HG03025 (cell line): ENCODE data around the gene TECPR2.

Source experiments
- ATAC-seq: cut with Tn5 transposase; IDR thresholded peaks from one replicate; pipeline ENCODE4 v1.9.1; 2021; ENCODE audit warnings: mild to moderate bottlenecking, moderate library complexity; ENCODE audit not compliant: unreplicated experiment, low FRiP score

TECPR2 gene

DNA sequence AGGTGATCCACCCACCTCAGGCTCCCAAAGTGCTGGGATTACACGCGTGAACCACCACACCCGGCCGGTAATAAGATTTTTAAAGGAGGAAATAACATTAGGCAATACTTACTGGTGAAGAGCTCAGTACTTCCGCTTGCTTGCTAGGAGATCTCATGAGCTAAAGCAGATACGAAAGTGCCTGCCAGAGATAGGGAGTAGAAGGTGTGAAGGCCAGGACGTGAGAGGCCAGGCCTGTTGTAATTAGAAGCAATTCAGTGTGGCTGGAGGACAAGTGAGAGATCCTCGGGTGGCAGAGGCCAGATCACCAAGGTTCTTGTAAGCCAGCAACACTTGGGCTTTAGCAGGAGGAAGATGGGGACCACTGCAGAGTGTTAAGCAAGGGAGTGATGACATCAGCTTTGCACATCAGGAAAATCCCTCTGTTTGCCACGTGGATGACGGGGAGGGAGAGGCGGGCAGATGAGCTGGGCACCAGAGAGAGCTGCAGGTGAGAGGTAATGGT is 7.6 kb downstream of the TECPR2 start:
- no peak for ATAC-seq

DNA sequence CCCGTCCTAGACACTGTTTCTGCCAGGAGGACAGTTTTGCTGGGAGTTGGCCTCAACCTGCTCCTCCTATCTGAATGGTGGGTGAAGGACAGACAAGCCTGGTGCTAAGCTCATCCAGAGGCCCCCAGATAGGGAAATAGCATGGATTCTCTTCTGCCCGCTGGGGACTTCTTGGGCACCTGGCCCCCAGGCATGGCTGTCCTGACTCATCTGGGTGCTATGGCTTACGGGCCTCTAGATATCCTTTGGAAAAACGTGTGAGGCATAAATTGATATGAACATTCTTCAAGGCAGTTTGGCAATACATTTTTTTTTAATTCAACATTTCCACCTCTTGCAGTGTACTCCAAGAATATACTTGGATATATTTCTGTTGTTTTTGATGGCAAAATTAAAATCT is 8.6 kb downstream of the TECPR2 start:
- no peak for ATAC-seq

DNA sequence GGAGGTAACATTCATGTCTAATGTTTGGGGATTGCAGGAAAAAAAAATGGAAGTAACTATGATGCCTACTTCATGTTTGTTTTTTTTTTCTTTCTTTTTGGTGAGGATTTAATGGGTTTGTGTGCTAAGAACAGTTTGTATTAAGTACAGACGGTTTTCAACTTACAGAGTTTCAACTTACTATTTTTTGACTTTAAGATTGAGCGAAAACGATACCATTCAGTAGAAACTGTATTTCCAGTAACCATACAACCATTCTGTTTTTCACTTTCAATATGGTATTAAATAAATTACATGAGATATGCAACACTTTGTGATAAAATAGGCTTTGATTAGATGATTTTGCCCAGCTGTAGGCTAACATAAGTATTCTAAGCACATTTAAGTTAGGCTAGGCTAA is 10.4 kb downstream of the TECPR2 start:
- ATAC-seq: no peak

DNA sequence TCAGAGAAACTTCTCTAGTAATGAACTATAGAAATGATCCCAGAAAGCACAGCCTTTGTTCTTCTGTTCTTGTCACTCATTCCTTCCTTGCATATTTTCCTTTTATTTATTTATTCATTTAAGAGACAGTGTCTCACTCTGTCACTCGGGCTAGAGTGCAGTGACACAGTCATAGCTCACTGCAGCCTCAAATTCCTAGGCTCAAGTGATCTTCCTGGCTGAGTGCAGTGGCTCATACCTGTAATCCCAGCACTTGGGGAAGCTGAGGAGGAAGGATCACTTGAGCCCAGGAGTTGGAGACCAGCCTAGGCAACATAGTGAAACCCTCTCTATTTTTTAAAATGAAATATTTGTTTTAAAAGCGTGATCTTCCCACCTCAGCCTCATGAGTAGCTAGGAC is 11.5 kb downstream of the TECPR2 start:
- ATAC-seq: no peak

DNA sequence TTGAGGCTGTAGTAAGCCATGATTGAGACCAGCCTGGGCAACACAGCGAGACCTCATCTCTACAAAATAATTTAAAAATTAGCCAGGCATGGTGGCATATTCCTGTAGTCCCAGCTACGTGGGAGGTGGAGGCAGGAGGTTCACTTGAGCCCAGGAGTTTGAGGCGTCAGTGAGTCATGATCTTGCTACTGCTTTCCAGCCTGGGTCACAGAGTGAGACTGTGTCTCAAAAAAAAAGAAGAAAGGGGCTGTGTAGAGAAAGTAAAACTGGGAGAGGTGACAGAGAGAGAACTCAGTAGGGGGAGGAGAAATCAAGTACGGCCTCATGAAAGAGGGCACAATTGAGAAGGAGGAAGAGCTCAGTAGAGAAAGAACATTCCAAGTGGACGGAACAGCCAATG is 12.4 kb downstream of the TECPR2 start:
- no peak for ATAC-seq

DNA sequence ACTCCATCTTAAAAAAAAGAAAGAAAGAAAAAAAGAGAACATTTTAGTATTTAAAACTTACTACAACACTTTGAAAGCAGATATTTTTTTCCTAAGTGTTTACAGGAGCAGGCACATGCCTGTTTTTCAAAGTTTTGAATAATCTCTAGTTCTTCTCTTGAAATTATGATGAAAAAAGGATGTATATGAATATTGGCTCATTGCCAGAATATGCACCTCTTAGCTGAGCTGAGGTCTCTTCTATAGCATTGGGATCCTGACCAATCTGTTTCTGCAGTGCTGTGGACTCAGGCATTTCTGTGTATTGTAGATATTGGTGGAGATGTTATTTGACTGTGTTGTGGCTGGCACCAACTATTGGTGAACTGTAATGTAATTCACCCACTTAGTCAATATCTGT is 15.0 kb downstream of the TECPR2 start:
- no peak for ATAC-seq

DNA sequence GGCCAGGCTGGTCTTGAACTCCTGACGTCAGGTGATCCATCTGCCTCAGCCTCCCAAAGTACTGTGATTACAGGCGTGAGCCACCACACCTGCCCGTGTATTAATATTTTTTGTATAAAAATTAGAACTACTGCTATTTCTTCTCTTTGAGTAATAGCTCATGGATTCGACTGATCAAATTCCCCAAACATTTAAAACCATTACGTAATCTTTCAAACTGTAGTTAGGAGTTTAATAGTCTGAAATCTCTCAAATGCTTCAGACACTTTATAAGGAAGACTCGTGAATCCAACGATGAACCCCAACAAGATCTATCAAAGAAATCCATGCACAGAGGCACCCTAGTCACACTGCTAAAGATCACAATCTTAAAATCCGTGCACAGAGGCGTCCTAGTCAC is 16.1 kb downstream of the TECPR2 start:
- ATAC-seq: no peak

DNA sequence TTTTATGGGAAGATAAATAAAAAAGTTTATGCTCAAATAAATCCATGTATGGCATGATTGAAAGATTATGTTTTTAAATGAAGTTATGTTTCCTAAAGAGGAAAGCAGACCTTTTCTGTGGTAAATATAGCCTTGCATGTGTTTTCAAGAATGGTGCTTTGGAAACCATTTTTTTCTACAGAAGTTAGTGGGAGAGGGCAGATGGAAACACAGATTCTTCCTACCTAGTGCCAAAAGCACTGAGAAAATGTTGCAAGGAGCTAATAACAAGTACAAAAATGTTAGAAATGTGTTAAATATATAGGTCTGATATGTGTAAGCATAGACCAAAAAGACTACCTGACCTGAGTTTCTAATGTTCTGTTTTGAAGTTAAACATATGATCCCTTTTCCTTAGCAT is 24.3 kb downstream of the TECPR2 start:
- ATAC-seq: no peak

DNA sequence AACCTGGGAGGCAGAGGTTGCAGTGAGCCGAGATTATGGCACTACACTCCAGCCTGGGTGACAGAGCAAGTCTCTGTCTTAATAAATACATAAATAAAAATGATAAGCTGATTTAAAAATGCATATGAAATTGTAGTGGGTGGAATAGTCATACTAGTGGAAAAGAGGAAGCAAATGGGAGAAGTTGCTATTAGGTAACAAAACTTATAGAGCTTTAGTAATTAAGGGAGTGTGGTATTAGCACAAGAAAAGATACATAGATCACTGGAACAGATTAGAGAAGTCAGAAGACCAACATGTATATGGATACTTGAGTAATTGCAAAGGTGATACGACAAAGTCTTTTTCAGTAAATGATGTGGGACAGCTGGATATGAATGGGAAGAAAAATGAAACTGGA is 26.5 kb downstream of the TECPR2 start:
- no peak for ATAC-seq

DNA sequence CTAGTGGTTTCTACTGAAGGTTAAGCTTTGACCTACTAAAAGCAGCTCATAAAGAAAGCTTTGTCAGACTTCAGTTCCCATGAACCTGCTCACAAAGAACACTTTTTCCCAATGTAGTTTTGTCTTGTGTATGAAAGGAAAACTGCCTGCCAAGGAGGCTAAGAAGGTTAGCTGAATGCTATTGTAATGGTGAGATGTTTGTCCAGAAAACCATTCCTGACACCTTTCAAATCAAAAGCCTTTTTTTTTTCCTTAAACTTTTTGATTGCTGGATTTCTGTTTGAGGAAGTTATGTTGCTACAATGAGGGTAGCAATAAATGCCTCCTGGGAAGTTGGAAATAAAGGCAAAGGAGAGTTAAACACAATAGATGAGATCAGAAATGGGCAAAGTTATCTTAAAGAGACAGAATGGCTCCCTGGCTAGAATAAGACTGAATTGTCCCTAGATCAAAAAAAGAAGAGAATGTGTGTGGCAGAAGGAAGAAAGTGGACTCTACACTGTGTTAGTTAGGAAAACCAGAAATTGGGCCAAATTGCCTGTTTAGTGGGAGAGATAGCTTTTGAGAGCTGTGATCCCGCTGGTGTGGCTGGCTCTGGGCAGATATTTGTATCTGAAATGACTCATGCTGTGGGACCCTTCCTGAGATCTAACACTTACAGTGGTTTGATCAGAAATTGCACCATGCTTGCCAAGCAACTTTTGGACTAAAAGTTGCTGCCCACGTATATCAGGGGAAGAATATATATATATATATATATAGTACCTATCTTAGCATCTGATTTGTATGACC is 27.5 kb downstream of the TECPR2 start:
- ATAC-seq: no peak

DNA sequence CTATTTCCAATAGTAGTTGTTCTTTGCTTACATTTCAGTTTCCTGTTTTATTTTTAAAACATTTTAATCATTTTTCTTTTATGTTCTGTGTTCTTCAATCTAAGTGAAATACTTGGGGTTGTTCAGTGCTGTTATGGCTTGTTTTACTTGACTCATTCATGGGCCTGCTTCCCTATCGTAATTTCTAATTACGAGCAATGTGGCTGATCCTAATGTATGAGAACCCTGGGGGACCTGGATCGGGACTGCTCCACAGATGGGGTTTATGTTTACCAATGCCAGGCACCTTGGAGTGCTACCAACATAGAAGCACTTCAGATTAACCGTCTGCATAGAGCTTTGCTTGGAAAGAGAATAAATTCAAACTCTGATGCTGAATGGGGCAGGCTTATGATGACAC is 29.8 kb downstream of the TECPR2 start:
- ATAC-seq: no peak

DNA sequence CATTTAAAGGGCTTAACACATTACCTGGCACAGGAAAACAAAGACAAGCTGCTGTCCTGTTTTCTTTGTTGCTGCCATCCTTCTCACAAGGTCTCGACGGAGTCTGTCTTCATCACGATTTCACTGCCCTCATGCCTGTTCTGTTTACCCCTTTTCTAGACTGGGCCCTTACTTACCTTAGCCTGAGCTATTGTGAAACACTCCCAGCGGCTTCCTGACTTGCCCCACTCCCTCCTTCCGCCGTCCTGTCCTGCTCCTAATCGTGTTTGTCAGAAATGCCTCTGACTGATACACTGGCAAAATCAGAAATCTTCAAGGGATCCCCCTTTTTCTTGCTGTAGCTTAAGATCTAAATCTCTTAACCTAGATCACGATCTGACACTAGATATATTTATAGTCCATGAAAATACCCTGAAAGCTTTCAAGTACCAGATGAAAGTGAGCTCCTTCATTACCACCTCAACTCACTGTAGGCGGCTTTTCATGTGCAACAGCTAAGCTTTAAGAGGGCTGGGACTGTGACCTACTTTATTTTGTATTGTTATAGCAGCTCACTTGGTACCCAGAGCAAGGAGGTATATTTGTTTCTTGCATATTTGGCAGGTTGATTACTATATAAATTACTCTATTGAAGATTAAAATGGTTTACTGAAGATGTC is 32.1 kb downstream of the TECPR2 start:
- ATAC-seq: no peak

DNA sequence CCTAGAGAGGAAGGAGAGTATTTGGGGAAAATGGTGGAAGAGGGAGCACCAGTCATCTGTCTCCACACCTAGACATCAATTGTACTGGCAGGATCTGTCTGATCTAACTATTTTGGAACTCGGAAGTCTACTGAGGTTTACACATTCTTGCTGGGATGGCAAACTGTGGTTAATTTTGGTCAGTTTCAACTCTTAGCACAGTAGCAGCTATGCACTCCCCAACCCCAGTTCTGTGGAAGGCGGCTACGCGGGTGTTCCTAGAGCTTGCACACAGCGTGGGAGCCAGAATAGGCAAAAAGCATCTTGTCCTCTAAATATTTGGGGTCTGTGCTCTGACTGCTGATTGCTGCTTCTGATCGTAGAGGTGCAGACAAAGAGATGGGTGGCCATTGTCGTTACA is 33.8 kb downstream of the TECPR2 start:
- ATAC-seq: no peak

DNA sequence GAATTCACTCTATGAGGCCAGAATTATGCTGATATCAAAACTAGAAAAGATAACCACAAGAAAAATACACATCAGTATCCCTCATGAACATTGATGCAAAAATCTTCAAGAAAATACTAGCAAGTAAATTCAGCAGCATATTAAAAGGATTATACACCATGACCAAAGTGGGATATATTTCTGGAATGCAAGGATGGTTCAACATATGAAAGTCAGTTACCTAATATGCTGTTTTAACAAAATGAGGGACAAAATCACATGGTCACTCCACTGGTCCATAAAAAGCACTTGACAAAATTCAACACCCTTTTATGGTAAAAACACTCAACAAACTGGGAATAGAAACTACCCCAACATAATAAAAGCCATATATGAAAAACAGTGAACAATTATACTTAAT is 40.3 kb downstream of the TECPR2 start:
- ATAC-seq: no peak

DNA sequence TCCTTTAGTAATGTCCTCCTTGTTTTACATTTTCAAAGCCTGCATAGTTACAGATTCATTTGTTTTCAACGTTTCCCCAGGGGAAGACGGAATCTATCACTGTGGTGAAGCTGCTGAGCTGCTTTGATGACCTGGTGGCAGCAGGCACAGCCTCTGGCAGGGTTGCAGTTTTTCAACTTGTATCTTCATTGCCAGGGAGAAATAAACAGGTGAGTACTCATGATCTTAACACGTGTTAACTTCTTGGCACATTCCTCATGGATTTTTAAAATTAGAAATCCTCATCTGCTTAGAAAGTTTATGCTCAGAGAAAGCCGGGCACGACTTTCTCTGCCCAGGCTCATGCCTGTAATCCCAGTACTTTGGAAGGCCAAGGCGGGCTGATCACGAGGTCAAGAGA is 44.5 kb downstream of the TECPR2 start:
- no peak for ATAC-seq

DNA sequence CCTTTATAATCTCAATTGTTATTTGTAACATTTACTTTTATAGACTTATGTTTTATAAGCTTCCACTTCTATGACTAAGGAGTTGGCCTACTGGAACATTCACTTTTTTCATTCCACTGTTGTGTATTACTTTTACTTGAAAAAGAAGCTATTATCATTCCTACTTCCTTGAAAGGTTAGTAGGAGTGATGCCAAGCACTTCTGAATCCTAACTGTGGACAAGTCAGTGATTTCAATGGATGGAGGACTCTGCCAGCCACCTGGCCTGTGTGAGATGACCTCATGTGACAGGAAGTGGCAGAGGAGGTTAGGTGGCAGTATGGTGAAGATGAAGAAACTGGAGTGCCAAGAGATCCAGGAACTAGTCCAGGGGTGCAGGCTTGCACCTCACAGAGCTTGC is 46.0 kb downstream of the TECPR2 start:
- no peak for ATAC-seq

DNA sequence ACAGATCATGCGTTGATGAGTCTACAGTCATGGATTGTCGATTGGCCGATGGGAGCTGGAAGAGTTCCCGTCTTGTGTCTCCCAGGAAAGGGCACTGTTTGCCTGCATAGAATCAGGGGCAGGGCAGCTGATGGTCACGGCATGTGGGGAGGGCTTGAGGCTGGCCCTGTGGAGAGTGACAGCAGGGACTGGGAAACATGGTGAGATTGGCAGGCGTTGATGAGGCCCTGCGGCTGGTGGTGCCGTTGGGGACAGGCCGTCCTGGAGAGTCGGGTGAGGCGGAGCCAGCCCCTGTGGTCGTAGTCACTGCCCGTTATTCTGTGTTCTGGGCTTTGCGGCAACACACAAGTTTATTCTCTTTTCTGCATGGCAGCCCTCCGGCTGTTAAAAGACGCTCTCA is 52.9 kb downstream of the TECPR2 start:
- no peak for ATAC-seq

DNA sequence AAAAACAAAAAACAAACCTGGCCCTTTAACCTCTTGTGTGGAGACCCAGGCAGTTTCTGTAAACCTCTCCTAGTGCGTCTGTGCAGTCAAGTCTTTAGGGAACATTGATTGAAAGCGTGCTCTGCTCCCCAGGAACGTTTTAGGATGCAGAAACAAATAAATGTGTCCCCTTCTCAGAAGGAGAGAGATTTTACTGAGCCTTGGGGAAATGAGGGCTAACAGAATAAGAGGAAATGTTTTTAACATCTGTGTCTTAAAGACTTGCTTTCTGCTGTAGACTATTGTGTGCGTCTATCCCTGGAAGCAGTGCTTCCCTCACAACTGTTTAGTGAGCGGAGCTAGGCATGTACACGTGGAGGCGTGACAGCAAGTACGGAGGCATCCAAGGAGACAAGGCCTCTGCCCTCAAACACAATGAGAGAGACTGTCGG is 54.3 kb downstream of the TECPR2 start:
- ATAC-seq: no peak

DNA sequence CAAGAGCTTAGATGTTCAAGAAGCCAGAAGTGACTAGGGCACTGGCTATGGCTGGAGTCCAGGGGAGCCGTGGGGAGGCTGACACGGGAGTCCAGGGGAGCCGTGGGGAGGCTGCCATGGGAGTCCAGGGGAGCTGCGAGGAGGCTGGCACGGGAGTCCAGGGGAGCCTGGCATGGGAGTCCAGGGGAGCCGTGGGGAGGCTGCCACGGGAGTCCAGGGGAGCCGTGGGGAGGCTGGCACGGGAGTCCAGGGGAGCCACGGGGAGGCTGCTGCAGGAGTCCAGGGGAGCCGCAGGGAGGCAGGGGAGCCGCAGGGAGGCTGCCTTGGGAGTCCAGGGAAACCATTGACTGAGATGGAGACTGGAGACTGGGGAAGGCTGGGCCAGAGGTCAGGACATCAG is 54.9 kb downstream of the TECPR2 start:
- no peak for ATAC-seq

DNA sequence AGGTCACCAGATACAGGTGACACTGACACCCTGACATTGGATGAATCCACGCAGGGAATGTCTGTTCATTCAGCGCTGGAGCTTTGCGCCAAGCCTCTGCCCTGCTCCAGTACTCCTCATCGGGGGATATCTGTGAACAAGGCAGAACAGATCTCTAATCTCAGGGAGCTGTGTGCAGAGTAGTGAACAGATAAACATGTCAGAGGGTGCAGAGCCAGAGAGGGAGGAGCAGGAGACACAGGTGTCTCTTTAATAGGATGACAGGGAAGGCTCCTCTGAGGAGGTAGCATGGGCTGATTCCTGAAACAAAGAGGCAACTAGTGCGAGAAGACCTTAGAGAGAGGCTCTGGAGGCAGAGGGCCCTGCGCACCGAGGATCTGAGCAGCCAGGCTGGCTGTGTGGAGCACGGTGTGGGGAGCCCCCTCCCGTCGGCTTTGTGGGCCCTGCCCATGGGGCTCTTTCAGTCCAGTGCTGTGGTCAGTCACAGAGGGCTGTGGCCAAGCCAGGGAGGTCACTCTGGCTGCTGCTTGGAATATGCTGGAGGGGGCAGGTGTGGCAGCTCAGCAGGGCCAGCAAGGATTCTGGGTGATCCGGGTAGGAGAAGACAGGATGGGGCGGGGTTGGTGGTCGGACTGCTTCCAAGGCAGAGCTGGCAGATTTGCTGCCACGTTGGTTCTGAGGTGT is 55.6 kb downstream of the TECPR2 start:
- ATAC-seq: no peak

DNA sequence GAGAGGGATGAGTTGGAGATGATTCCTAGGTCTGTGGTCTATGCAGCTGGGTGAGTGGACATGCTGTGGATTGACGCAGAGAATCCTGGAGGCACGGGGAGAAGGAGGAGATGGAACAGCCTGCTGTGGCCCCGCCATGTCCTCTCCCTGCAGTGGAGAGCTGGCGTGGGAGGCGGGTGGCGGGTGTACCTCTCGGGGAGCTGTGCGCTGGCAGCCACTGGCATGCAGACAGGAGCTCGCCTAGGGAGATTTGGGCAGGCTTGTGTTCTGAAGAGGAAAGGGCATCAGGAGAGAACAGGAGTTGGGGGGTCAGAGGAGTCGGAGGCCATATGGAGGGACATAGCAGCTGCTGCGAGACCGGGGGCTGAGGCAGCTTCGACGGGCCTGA is 56.1 kb downstream of the TECPR2 start:
- ATAC-seq: no peak

DNA sequence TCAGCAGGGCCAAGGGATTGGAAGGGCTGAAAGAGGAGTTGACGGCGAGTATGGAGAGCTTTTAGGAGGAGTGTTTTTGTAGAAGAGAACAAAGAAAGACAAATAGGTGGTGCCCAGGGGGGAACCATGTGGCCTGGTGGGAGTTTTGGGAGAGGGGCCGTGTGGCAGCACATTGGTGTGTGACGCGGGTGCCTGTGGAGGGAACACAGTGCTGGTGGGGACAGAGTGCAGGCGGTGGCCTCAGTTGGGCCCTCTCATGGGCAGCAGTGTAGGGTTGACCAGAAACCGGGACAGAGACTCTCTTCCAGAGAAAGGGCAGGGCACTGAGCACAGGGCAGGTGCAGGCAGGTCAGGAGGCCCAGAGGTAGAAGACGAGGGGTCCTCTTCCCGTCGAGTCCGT is 56.5 kb downstream of the TECPR2 start:
- ATAC-seq: no peak
